Rectal smooth muscle tissue (tissue), 1 donor: ENCODE results near the gene RNU1-2.
A peak's percentile ranks its signal among the peaks of the same experiment; 100 is the strongest.
"Not testable (repeated sequence)": the region's sequence is repeated elsewhere in the genome, so short reads cannot be mapped to it uniquely, and the experiment has no call there.

Source experiments
- H3K27ac ChIP-seq: one replicate; pipeline ENCODE4 v1.7.0; 2013; ENCODE audit warnings: low read depth, low read length, inconsistent platforms
- H3K27me3 ChIP-seq: one replicate; pipeline ENCODE4 v1.7.0; 2013; ENCODE audit warnings: low read length; ENCODE audit not compliant: control insufficient read depth, insufficient read depth
- H3K36me3 ChIP-seq: one replicate; pipeline ENCODE4 v1.7.0; 2013; ENCODE audit warnings: low read length; ENCODE audit not compliant: control insufficient read depth, insufficient read depth
- H3K4me1 ChIP-seq: one replicate; pipeline ENCODE4 v1.7.0; 2013; ENCODE audit warnings: low read length; ENCODE audit not compliant: control insufficient read depth, insufficient read depth
- H3K4me3 ChIP-seq: one replicate; pipeline ENCODE4 v1.7.0; 2013; ENCODE audit warnings: low read length
- H3K9ac ChIP-seq: one replicate; pipeline ENCODE4 v1.7.0; 2013; ENCODE audit warnings: low read length

The RNU1-2 gene

GRCh38 chr1:16895598-16896315 is at the start of gene RNU1-2:
TSS of gene RNU1-2 (plus strand) at chr1:16895980.
- not testable (repeated sequence) for H3K36me3 ChIP-seq, H3K27me3 ChIP-seq, H3K4me1 ChIP-seq, H3K9ac ChIP-seq
- peak within 1 kb of the TSS; percentile 87 for H3K27ac ChIP-seq
- peak within 1 kb of the TSS; percentile 54 for H3K4me3 ChIP-seq

GRCh38 chr1:16856201-16856600 is 39.6 kb upstream of the RNU1-2 start:
- not testable (repeated sequence) for H3K9ac ChIP-seq, H3K36me3 ChIP-seq, H3K27me3 ChIP-seq, H3K27ac ChIP-seq, H3K4me3 ChIP-seq, H3K4me1 ChIP-seq

GRCh38 chr1:16859167-16860041 is 36.4 kb upstream of the RNU1-2 start:
- H3K4me1 ChIP-seq, H3K4me3 ChIP-seq, H3K27ac ChIP-seq, H3K36me3 ChIP-seq, H3K9ac ChIP-seq, H3K27me3 ChIP-seq: not testable (repeated sequence)

GRCh38 chr1:16860048-16860447 is 35.7 kb upstream of the RNU1-2 start:
- H3K27ac ChIP-seq, H3K27me3 ChIP-seq, H3K4me3 ChIP-seq, H3K36me3 ChIP-seq, H3K9ac ChIP-seq, H3K4me1 ChIP-seq: not testable (repeated sequence)

GRCh38 chr1:16861832-16862245 is 33.9 kb upstream of the RNU1-2 start:
- not testable (repeated sequence) for H3K4me3 ChIP-seq, H3K9ac ChIP-seq, H3K27me3 ChIP-seq

GRCh38 chr1:16862415-16862814 is 33.4 kb upstream of the RNU1-2 start:
- H3K4me1 ChIP-seq, H3K36me3 ChIP-seq, H3K4me3 ChIP-seq, H3K27ac ChIP-seq, H3K27me3 ChIP-seq, H3K9ac ChIP-seq: not testable (repeated sequence)

More at GRCh38 chr1:16861832-16862245, 33.9 kb upstream of the RNU1-2 start:
- not testable (repeated sequence) for H3K4me1 ChIP-seq, H3K36me3 ChIP-seq, H3K27ac ChIP-seq

GRCh38 chr1:16863024-16863423 is 32.8 kb upstream of the RNU1-2 start:
- not testable (repeated sequence) for H3K27me3 ChIP-seq, H3K4me3 ChIP-seq, H3K9ac ChIP-seq, H3K36me3 ChIP-seq, H3K4me1 ChIP-seq, H3K27ac ChIP-seq

GRCh38 chr1:16866926-16867707 is 28.7 kb upstream of the RNU1-2 start:
- H3K9ac ChIP-seq, H3K27ac ChIP-seq, H3K4me1 ChIP-seq, H3K36me3 ChIP-seq, H3K27me3 ChIP-seq, H3K4me3 ChIP-seq: not testable (repeated sequence)

GRCh38 chr1:16868787-16869186 is 27.0 kb upstream of the RNU1-2 start:
- H3K4me3 ChIP-seq, H3K4me1 ChIP-seq, H3K27ac ChIP-seq, H3K27me3 ChIP-seq, H3K9ac ChIP-seq, H3K36me3 ChIP-seq: not testable (repeated sequence)

- H3K36me3 ChIP-seq, H3K9ac ChIP-seq, H3K4me1 ChIP-seq, H3K4me3 ChIP-seq, H3K27me3 ChIP-seq, H3K27ac ChIP-seq: not testable (repeated sequence)
Observed at GRCh38 chr1:16869996-16870395, 25.8 kb upstream of the RNU1-2 start.

GRCh38 chr1:16871171-16871570 is 24.6 kb upstream of the RNU1-2 start:
- not testable (repeated sequence) for H3K27me3 ChIP-seq, H3K9ac ChIP-seq

More at GRCh38 chr1:16871171-16871570, 24.6 kb upstream of the RNU1-2 start:
- H3K27ac ChIP-seq, H3K4me3 ChIP-seq, H3K4me1 ChIP-seq, H3K36me3 ChIP-seq: not testable (repeated sequence)
